ENCODE data around the gene GLTPD2.

Gene GLTPD2

GRCh38 chr17:4769628-4770027 is 19.1 kb upstream of the GLTPD2 start:
- Histone ChIP-seq H3K4me1 (ENCODE audit: control insufficient read depth in 1 of 2, insufficient read depth in 2 of 2, low read length in 2 of 2) (no peaks in the 10 kb centered on the region), H3K14ac (ENCODE audit: low read length) (no peak overlapping the region), H3K27me3 (ENCODE audit: insufficient read depth, low read length) (no peaks in the 10 kb centered on the region), H3K23ac (ENCODE audit: low read length) (no peak overlapping the region), H3K4me2 (ENCODE audit: low read length) (no peak overlapping the region), H2AFZ (ENCODE audit: insufficient read depth, low read length, poor library complexity) (no peak overlapping the region), H3K4me3 (ENCODE audit: low read depth, low read length) (no peak overlapping the region), H3K36me3 (ENCODE audit: control insufficient read depth in 1 of 2, insufficient read depth in 2 of 2, low read length in 2 of 2) (no peaks in the 10 kb centered on the region), H3K79me2 (ENCODE audit: control insufficient read depth, insufficient read depth, low read length, poor library complexity) (no peaks in the 10 kb centered on the region), H4K8ac (ENCODE audit: low read depth, low read length) (no peak overlapping the region), H3K9ac (ENCODE audit: low read length) (no peak overlapping the region), H3K4ac (ENCODE audit: low read depth, low read length) (no peak overlapping the region), H4K91ac (ENCODE audit: low read depth, low read length) (no peak overlapping the region), H2BK120ac (ENCODE audit: insufficient read depth, low read length, poor library complexity) (no peak overlapping the region), H3K9me3 (ENCODE audit: insufficient read depth, low read depth, low read length) (peaks cover 2% of the 10 kb centered on the region), H2AK5ac (ENCODE audit: low read length) (no peak overlapping the region), H3K27ac (ENCODE audit: low read depth, low read length) (no peak overlapping the region), H2BK12ac (ENCODE audit: low read length) (no peak overlapping the region), H3K18ac (ENCODE audit: low read length) (no peak overlapping the region), H4K12ac (ENCODE audit: low read depth, low read length) (no peak overlapping the region), H2BK5ac (ENCODE audit: low read depth, low read length, poor library complexity) (no peak overlapping the region), H3K79me1 (ENCODE audit: low read length) (no peaks in the 10 kb centered on the region)
- WGBS (ENCODE audit: extremely low coverage, insufficient coverage, insufficient read length) = no CpG with 5 or more reads among the region's 2 CpGs
- DNase-seq = no peak

- Histone ChIP-seq H4K12ac (ENCODE audit: low read depth, low read length) (no peak within 1 kb of the TSS), H3K79me2 (ENCODE audit: control insufficient read depth, insufficient read depth, low read length, poor library complexity) (no peaks in the 10 kb centered on the region), H4K91ac (ENCODE audit: low read depth, low read length) (no peak within 1 kb of the TSS), H3K9ac (ENCODE audit: low read length) (peak within 1 kb of the TSS; percentile 44), H3K18ac (ENCODE audit: low read length) (no peak within 1 kb of the TSS), H3K23ac (ENCODE audit: low read length) (no peak within 1 kb of the TSS), H3K4me1 (ENCODE audit: control insufficient read depth in 1 of 2, insufficient read depth in 2 of 2, low read length in 2 of 2) (no peaks in the 10 kb centered on the region), H2BK5ac (ENCODE audit: low read depth, low read length, poor library complexity) (no peak within 1 kb of the TSS), H3K36me3 (ENCODE audit: control insufficient read depth in 1 of 2, insufficient read depth in 2 of 2, low read length in 2 of 2) (no peaks in the 10 kb centered on the region), H3K9me3 (ENCODE audit: insufficient read depth, low read depth, low read length) (peaks cover 2% of the 10 kb centered on the region), H3K4me3 (ENCODE audit: low read depth, low read length) (no peak within 1 kb of the TSS), H2AK5ac (ENCODE audit: low read length) (no peak within 1 kb of the TSS), H2BK120ac (ENCODE audit: insufficient read depth, low read length, poor library complexity) (no peak within 1 kb of the TSS), H2BK12ac (ENCODE audit: low read length) (no peak within 1 kb of the TSS), H4K8ac (ENCODE audit: low read depth, low read length) (no peak within 1 kb of the TSS), H3K14ac (ENCODE audit: low read length) (no peak within 1 kb of the TSS), H3K79me1 (ENCODE audit: low read length) (no peaks in the 10 kb centered on the region), H3K4ac (ENCODE audit: low read depth, low read length) (no peak within 1 kb of the TSS), H3K4me2 (ENCODE audit: low read length) (no peak within 1 kb of the TSS), H3K27me3 (ENCODE audit: insufficient read depth, low read length) (no peaks in the 10 kb centered on the region), H2AFZ (ENCODE audit: insufficient read depth, low read length, poor library complexity) (no peak within 1 kb of the TSS), H3K27ac (ENCODE audit: low read depth, low read length) (no peak within 1 kb of the TSS)
- no CpG with 5 or more reads among the region's 13 CpGs for WGBS (ENCODE audit: extremely low coverage, insufficient coverage, insufficient read length)
- DNase-seq = peak in 1 of 2 donors; percentile 21
Measured at GRCh38 chr17:4771519-4772234, 17.1 kb upstream of the GLTPD2 start, which contains the start of gene TM4SF5. TM4SF5 (plus strand) TSS chr17:4771886; CDS start chr17:4771923, 37 bp downstream.

DNA sequence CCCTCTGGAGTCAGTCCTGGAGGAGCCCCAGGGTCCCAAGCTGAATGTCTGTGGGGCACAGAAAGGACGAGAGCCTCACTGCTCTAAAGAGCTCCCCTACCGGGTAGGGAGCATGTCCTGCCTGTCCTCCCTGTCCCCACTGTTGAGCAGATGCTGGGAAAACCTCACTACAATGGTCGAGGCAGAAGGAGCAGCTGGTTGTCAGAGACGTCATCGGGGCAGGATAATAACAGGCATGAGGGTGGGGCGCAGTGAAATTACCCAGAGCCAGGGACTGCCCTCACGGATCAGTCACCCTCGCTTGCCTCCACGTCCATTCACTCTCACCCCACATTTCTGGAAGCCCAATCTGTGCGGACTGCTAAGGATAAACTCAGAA is 16.5 kb upstream of the GLTPD2 start:
- Histone ChIP-seq H3K9me3 (ENCODE audit: insufficient read depth, low read depth, low read length) (peaks cover 2% of the 10 kb centered on the region), H3K14ac (ENCODE audit: low read length) (no peak overlapping the region), H4K8ac (ENCODE audit: low read depth, low read length) (no peak overlapping the region), H2BK120ac (ENCODE audit: insufficient read depth, low read length, poor library complexity) (no peak overlapping the region), H2AK5ac (ENCODE audit: low read length) (no peak overlapping the region), H3K4ac (ENCODE audit: low read depth, low read length) (no peak overlapping the region), H2BK12ac (ENCODE audit: low read length) (no peak overlapping the region), H3K79me2 (ENCODE audit: control insufficient read depth, insufficient read depth, low read length, poor library complexity) (no peaks in the 10 kb centered on the region), H3K18ac (ENCODE audit: low read length) (no peak overlapping the region), H3K79me1 (ENCODE audit: low read length) (no peaks in the 10 kb centered on the region), H2BK5ac (ENCODE audit: low read depth, low read length, poor library complexity) (no peak overlapping the region), H2AFZ (ENCODE audit: insufficient read depth, low read length, poor library complexity) (no peak overlapping the region), H3K36me3 (ENCODE audit: control insufficient read depth in 1 of 2, insufficient read depth in 2 of 2, low read length in 2 of 2) (no peaks in the 10 kb centered on the region), H3K9ac (ENCODE audit: low read length) (no peak overlapping the region), H3K4me3 (ENCODE audit: low read depth, low read length) (no peak overlapping the region), H3K27me3 (ENCODE audit: insufficient read depth, low read length) (no peaks in the 10 kb centered on the region), H3K4me2 (ENCODE audit: low read length) (no peak overlapping the region), H3K4me1 (ENCODE audit: control insufficient read depth in 1 of 2, insufficient read depth in 2 of 2, low read length in 2 of 2) (no peaks in the 10 kb centered on the region), H4K91ac (ENCODE audit: low read depth, low read length) (no peak overlapping the region), H3K23ac (ENCODE audit: low read length) (no peak overlapping the region), H4K12ac (ENCODE audit: low read depth, low read length) (no peak overlapping the region), H3K27ac (ENCODE audit: low read depth, low read length) (no peak overlapping the region)
- no CpG with 5 or more reads among the region's 10 CpGs for WGBS (ENCODE audit: extremely low coverage, insufficient coverage, insufficient read length)
- DNase-seq = no peak

DNA sequence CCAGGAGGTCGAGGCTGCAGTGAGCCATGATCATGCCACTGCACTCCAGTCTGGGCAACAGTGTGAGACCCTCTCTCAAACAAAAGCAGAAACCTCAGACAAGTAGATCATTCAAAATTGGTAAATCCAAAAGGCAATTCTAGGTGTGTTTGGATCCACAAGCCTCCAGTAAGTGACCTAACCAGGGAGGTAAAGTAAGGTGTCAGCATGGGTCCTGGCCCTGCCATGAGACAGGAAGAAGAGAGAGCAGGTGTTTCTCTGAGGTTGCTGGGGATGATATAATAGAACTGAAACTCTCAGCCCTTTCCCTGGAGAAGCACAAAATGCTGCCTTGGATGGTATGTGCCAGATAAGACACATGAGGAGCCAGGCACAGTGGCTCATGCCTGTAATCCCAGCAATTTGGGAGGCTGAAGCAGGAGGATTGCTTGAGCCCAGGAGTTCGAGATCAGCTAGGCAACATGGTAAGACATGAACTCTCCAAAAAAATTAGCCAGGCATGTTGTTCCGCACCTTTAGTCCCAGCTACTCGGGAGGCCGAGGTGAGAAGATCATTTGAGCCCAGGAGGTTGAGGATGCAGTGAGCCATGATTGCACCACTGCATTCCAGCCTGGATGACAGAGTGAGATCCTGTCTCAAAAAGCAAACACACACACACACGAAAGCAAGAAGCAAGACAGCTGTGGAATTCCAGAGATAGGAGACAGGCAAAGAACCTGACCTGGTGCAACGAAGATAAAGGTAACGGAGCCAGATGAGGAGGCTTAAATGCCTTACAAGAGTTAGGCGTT is 10.6 kb upstream of the GLTPD2 start:
- no peaks in the 10 kb centered on the region for H3K4me1 ChIP-seq (ENCODE audit: control insufficient read depth in 1 of 2, insufficient read depth in 2 of 2, low read length in 2 of 2)
- WGBS (ENCODE audit: extremely low coverage, insufficient coverage, insufficient read length) = no CpG with 5 or more reads among the region's 9 CpGs

More for the DNA sequence above, 10.6 kb upstream of the GLTPD2 start:
- Histone ChIP-seq H4K8ac (ENCODE audit: low read depth, low read length) (no peak overlapping the region), H2AK5ac (ENCODE audit: low read length) (no peak overlapping the region), H2BK12ac (ENCODE audit: low read length) (no peak overlapping the region), H3K79me2 (ENCODE audit: control insufficient read depth, insufficient read depth, low read length, poor library complexity) (no peaks in the 10 kb centered on the region), H4K12ac (ENCODE audit: low read depth, low read length) (no peak overlapping the region), H3K9me3 (ENCODE audit: insufficient read depth, low read depth, low read length) (peaks cover 4% of the 10 kb centered on the region), H3K4ac (ENCODE audit: low read depth, low read length) (no peak overlapping the region), H2BK5ac (ENCODE audit: low read depth, low read length, poor library complexity) (no peak overlapping the region), H3K14ac (ENCODE audit: low read length) (no peak overlapping the region), H4K91ac (ENCODE audit: low read depth, low read length) (no peak overlapping the region), H3K18ac (ENCODE audit: low read length) (no peak overlapping the region), H2BK120ac (ENCODE audit: insufficient read depth, low read length, poor library complexity) (no peak overlapping the region), H3K4me3 (ENCODE audit: low read depth, low read length) (no peak overlapping the region), H3K4me2 (ENCODE audit: low read length) (no peak overlapping the region), H3K23ac (ENCODE audit: low read length) (no peak overlapping the region), H2AFZ (ENCODE audit: insufficient read depth, low read length, poor library complexity) (no peak overlapping the region), H3K79me1 (ENCODE audit: low read length) (no peaks in the 10 kb centered on the region), H3K36me3 (ENCODE audit: control insufficient read depth in 1 of 2, insufficient read depth in 2 of 2, low read length in 2 of 2) (no peaks in the 10 kb centered on the region), H3K27ac (ENCODE audit: low read depth, low read length) (no peak overlapping the region), H3K27me3 (ENCODE audit: insufficient read depth, low read length) (no peaks in the 10 kb centered on the region), H3K9ac (ENCODE audit: low read length) (no peak overlapping the region)
- DNase-seq = peak; percentile 78 to 90
